Stomach (tissue), 4 donors: ENCODE measurements around the gene ERMAP.

Experiments
- EP300 ChIP-seq: sonication (generic); formaldehyde crosslinking; IDR thresholded peaks from one replicate; pipeline ENCODE4 v1.6.1; 2017; ENCODE audit warnings: antibody characterized with exemption
- POLR2A ChIP-seq, 4 donors: fragments of 450-650 bp; IDR thresholded peaks; one replicate each; pipeline ENCODE4 v1.6.1; 2016; ENCODE audit warnings: antibody characterized with exemption in 4 of 4, control low read depth in 2 of 4, mild to moderate bottlenecking in 1 of 4, moderate library complexity in 1 of 4
- POLR2AphosphoS5 ChIP-seq, 3 donors: sonication (generic); formaldehyde crosslinking; IDR thresholded peaks; one replicate each; pipeline ENCODE4 v1.6.1; 2016; ENCODE audit warnings: antibody characterized with exemption in 3 of 3
- TF ChIP-seq, protein P1 (sequence below), 7 experiments: fragments of 450-650 bp in 4 of 7; fragments of 200-600 bp in 3 of 7; sonication (generic) in 3 of 7; IDR thresholded peaks; one replicate each; pipeline ENCODE4 v1.5.1; 2016 to 2019; ENCODE audit warnings: antibody characterized with exemption in 7 of 7, control low read depth in 2 of 7, mild to moderate bottlenecking in 1 of 7

DNA sequence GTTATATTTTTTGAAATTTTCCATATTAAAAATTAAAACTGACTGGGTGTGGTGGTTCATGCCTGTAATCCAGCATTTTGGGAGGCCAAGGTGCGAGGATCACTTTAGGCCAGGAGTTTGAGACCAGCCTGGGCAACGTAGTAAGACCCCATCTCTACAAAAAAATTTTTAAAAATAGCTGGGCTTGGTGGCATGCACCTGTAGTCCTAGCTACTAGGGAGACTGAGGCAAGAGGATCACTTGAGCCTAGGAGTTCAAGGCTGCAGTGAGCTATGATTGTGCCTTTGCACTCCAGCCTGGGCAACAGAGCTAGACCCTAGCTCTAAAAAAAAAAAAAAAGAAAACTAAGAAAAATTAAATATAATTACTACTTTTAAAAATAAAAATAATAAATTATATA, 4.8 kb downstream of the ERMAP start:
- TF ChIP-seq EP300 (no peak), POLR2A (IDR thresholded peaks at IDR 0.05) (no peak), POLR2AphosphoS5 (IDR thresholded peaks at IDR 0.05) (no peak)
- TF ChIP-seq, protein P1, sequence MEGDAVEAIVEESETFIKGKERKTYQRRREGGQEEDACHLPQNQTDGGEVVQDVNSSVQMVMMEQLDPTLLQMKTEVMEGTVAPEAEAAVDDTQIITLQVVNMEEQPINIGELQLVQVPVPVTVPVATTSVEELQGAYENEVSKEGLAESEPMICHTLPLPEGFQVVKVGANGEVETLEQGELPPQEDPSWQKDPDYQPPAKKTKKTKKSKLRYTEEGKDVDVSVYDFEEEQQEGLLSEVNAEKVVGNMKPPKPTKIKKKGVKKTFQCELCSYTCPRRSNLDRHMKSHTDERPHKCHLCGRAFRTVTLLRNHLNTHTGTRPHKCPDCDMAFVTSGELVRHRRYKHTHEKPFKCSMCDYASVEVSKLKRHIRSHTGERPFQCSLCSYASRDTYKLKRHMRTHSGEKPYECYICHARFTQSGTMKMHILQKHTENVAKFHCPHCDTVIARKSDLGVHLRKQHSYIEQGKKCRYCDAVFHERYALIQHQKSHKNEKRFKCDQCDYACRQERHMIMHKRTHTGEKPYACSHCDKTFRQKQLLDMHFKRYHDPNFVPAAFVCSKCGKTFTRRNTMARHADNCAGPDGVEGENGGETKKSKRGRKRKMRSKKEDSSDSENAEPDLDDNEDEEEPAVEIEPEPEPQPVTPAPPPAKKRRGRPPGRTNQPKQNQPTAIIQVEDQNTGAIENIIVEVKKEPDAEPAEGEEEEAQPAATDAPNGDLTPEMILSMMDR (IDR thresholded peaks at IDR 0.05) = no peak
